ENCODE results near the gene LSM11.

Gene LSM11

GRCh38 chr5:157735991-157736390 lies 7.5 kb upstream of the LSM11 start:
- DNase-seq = no peak

DNA sequence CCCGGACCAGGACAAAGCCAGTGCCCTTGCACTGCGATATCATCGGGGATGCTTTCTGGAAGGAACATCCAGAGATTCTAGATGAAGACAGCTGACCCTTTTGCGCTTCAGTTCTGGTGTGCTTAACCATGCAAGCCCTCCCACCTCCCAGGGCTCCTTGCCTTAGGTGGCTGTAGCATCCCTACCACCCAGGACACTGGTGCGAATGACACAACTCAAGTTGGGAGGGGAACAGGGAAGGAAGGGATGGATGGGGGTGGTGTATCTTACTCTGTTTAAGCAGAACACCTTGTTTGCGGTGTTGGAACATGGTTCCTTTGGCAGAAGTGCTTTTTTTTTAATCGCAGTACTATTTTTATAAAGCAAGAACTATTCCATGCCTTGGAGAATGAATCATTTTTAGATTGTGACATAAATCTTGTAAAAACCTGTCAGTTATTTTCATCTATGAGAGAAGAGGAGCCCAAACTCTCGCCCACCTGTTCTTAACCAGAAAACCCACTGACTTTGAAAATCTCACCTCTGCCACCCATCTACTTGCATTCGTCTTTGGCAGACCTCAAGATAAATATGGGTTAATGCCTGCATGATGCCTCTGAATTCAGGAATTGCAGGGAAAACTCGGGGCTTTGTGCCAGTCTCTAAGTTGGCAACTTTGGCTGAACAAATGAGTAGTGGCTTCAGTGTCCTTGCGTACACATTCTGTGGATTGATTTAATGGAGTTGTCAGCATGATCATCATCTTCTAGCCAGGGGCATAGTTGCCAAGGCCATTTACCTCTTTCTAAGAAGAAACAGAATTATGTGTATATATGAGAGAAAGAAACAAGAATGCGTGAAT lies 3.9 kb upstream of the LSM11 start:
- no peak for DNase-seq

- DNase-seq = no peak
Measured at GRCh38 chr5:157740229-157740610, 3.3 kb upstream of the LSM11 start.

GRCh38 chr5:157741131-157741530 lies 2.4 kb upstream of the LSM11 start:
- DNase-seq = no peak

GRCh38 chr5:157744051-157745011 lies 819 bp downstream of the LSM11 start:
- peak; percentile 66 for DNase-seq

DNA sequence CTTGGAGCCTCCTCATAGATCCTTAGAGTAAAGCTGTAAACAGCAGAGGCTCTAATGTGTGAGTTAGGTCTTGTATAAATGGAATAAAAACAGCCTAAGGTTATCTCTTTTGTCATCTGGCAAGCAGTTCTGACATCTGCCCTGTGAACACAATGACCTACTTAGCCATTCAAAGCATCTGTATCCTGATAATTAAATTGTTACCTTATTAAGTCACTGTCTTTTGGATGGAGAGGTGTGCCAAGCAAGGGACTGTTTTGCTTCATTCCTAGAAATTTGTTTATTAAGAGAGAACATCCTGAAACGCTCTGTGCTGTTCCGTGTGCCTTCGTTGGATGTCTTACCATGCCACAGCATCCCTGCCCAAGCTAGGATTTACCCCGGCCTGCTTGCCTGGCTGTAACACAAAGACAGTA lies 1.5 kb downstream of the LSM11 start:
- peak; percentile 66 for DNase-seq

DNA sequence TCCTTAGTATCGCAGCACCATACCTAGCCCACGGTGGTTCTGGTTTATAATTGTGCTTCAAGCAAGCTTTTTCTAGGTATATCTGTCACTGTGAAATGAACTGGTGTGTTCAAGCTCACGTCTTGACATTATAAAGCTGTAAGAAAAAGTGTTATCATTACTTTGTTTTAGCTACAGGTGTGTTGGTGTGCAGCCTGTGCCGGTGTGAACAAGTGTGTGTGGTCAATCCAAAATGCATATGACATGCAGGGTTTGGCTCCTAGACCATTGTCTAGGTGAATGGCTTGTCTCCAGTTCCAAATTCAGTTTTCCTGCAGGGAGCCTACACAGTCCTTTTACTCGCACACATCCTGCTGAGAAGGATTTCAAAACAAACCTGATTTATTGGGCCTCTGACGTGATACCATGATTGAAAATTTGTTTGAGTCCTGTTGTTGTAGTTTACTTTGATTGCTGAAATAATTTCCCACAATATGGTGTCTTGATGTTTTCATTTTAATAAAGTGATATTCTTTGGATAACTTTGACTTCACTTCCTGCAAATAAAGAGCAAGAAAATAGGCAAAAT lies 3.7 kb downstream of the LSM11 start:
- DNase-seq = no peak

DNA sequence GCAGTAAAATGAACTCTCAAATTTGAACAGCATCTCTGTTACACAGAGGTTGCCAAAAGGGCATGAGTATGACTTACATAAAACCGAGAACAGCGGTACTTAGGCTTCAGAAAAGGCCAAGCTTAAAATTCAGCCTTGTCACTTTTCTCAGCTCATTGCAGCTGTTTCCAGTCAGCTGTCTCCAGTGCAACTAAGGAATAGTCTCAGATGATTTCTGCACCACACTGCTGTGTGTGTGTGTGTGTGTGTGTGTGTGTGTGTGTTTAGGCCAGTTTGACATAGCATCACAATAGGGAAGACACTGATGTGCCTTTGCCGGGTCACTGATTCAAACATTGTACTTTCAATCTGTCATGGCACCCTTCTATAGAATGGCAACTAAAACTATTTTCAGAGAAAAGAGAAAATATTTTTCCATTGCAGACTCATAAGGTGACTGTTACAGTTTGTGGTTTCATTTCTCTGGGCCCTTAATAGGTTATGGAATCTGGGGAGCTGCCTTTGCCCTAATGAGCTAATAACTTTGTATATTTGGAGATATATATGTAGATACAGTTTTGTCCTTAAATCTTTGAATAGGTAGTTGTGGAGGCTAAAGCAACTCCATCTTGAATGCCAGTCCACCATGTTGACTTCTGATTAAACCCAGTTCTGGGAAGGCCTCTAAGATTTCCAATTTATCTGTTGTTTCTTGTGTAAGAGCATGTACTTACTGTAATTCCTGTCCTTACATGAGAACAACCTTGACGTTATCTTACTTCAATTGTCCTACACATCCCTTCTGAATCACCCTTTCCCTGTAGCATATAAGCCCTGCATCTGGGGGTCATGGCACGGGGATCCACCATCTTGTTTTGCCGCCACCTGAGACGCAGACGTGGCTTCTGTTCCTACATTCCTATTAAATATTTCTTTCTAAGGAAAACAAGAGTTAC lies 4.5 kb downstream of the LSM11 start:
- no peak for DNase-seq

DNA sequence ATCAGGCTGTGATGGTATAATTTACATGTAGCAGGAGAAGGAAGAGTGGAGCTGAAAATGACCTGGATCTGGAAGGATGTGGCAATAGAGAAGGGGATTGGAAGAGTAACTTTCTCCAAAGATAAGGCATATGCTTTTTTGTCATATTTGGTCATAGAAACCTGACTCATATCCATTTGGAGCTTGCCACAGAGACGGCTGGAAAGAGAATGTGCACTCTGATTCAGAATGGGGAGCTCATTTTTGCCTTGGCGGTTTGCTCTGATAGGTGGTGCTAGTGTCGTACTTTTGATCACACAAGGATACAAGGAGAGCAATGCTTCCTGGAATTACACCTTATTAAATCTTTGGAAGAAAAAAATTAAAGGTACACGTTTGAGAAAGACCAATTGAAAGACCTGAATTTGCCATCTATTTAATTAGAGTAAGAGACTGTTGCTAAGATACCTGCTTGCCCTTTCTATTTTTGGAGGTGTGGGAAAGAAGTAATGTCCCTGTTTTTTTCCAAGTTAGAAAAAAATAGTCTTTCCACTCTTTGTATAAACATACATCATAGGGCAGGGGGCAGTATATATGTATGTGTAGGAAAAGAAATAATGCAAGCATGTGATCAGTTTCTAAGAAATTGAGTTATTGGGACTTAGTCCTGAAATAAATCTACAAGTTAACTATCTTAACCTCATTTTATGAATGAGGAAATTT lies 5.4 kb downstream of the LSM11 start:
- no peak for DNase-seq

DNA sequence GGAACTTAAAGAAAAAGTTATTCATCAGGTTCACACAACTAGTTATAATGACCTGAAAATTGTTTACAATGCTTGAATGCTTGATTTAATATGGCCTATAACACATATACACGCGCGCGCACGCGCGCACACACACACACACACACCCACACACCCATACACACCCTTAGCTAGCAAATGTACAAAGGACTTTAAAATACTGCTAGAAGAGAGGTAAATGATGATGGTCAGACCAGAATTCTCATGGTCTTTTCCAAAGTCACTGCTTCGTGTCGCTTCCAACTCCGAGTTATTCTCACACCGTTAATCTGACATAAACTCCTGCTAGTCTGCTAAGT lies 5.9 kb downstream of the LSM11 start:
- no peak for DNase-seq

GRCh38 chr5:157750320-157750719 lies 6.8 kb downstream of the LSM11 start:
- no peak for DNase-seq

GRCh38 chr5:157756122-157756521 lies 12.6 kb downstream of the LSM11 start:
- DNase-seq = no peak

GRCh38 chr5:157758706-157759105 lies 15.2 kb downstream of the LSM11 start:
- DNase-seq = no peak

GRCh38 chr5:157761690-157762621 lies 18.4 kb downstream of the LSM11 start:
- no peak for DNase-seq

DNA sequence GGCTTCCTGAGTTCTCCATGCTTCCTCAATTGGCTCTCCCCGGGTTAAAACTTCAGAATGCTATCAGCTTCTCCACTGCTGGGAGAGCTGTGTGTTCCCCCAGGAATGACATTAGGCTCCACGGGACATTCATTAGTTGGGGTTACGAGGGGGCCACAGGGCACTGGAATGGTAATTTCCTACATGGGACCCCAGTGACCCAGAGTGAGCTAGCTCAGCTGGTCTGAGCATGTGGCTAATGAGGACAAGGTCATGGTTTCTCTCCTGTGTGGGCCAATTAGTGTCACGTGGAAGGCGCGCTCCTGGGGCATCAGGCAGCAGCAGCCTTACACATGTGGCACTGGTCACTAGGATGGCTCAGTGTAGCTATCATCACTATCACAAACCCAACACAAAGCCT lies 21.0 kb downstream of the LSM11 start:
- no peak for DNase-seq

DNA sequence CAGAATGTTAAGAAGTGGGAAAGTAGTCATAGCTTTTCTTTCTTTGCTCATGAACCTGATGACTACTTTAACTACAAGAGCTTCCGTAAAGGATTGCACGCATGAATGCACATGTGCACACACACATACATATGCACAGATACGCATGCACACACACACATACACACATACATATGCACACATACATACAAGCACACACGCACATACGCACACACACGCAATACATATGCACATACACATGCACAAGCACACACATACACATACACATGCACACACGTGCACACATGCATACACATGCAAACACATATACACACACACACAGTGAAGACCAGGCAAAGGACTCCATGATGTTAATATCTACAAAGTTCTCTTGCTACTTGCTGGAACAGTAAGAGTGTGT lies 22.9 kb downstream of the LSM11 start:
- no peak for DNase-seq

DNA sequence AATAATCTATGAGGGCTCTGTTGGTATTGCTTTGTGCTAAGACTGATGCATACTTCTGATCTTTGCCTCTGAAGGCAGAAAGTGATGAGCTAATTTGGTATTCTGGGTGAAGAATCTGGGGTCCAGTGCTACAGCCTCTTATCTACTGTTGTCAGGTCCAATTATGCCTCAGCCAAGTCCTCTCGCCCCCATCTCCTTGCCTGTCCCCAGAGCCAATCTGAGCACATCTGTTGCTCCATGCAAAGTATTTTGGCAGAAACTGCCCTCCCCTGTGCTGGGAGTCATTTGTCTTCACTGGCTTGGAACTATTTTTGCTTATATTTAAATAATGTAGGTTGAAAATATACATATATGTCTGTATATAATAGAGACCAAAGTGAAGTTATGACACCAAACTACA lies 23.4 kb downstream of the LSM11 start:
- no peak for DNase-seq

GRCh38 chr5:157767689-157768088 lies 24.2 kb downstream of the LSM11 start:
- DNase-seq = no peak

- DNase-seq = no peak
Measured at GRCh38 chr5:157770665-157771064, 27.2 kb downstream of the LSM11 start.

- no peak for DNase-seq
Measured at GRCh38 chr5:157772127-157772526, 28.6 kb downstream of the LSM11 start.
